ENCODE results near the gene ACSS1.
A peak's percentile ranks its signal among the peaks of the same experiment; 100 is the strongest.

The ACSS1 gene

GRCh38 chr20:25032065-25032477 lies 25.9 kb downstream of the ACSS1 start:
- no peak for TF ChIP-seq GATA1 (IDR thresholded peaks at IDR 0.05; ENCODE audit: low read depth, low read length)
- no peak for TF ChIP-seq POLR2A (IDR thresholded peaks at IDR 0.05; ENCODE audit: low read length)
- DNase-seq: no peak

DNA sequence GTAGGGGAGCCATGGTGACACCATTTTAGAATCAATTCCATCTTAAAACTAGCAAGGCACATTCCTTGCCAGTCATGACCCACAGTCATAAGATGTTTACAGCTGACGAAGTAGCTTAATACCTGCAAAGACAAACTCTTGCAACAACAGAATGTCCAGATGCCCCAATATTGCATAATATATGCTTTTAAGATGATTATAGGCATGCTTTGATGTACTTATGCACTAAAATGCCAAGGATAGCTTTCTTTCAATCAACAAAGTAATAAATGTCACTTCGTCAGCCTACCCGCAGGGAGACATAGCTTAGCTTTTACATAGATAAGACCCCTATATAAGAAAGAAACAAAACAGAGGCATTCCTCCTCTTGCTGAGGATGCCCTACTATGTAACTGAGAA lies 26.7 kb downstream of the ACSS1 start:
- DNase-seq: no peak
- TF ChIP-seq GATA1 (IDR thresholded peaks at IDR 0.05; ENCODE audit: low read depth, low read length) (no peak), POLR2A (IDR thresholded peaks at IDR 0.05; ENCODE audit: low read length) (no peak)

DNA sequence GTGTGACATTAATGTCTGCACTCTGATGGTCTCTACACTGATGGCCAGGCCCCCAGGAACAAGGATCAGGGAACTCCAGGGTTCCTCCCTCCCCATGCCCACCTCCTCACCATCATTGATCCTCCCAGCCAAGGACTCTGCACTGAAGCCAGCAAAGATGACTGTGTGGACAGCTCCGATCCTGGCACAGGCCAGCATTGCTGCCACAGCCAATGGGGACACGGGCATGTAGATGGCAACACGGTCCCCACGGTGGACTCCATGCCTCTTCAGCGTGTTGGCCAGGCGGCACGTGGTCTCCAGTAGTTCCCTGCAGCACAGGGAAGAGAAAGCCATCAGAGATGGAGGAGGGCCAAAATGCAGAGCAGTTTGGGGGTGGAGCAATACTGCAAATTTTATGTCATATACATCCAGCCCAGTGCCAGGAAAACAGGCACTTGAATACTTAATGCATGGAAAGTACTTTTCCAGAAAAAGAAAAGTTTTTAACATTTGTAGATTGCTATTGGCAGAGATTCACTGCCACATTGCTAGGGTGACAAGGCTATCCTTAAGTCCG lies 27.2 kb downstream of the ACSS1 start:
- no peak for DNase-seq
- TF ChIP-seq GATA1 (IDR thresholded peaks at IDR 0.05; ENCODE audit: low read depth, low read length): no peak
- no peak for TF ChIP-seq POLR2A (IDR thresholded peaks at IDR 0.05; ENCODE audit: low read length)

GRCh38 chr20:25030007-25030648 lies 27.8 kb downstream of the ACSS1 start:
- DNase-seq: no peak
- TF ChIP-seq GATA1 (IDR thresholded peaks at IDR 0.05; ENCODE audit: low read depth, low read length) (no peak), POLR2A (IDR thresholded peaks at IDR 0.05; ENCODE audit: low read length) (no peak)

- TF ChIP-seq POLR2A (IDR thresholded peaks at IDR 0.05; ENCODE audit: low read length): no peak
- no peak for TF ChIP-seq GATA1 (IDR thresholded peaks at IDR 0.05; ENCODE audit: low read depth, low read length)
- DNase-seq: no peak
These were observed 31.8 kb downstream of the ACSS1 start for GRCh38 chr20:25025986-25026605.

GRCh38 chr20:25025091-25025861 lies 32.7 kb downstream of the ACSS1 start:
- no peak for DNase-seq
- no peak for TF ChIP-seq POLR2A (IDR thresholded peaks at IDR 0.05; ENCODE audit: low read length)

- TF ChIP-seq POLR2A (IDR thresholded peaks at IDR 0.05; ENCODE audit: low read length) (no peak), GATA1 (IDR thresholded peaks at IDR 0.05; ENCODE audit: low read depth, low read length) (no peak)
- no peak for DNase-seq
These were observed 33.8 kb downstream of the ACSS1 start for GRCh38 chr20:25024171-25024570.

- DNase-seq: peak; percentile 25 to 50
- TF ChIP-seq GATA1 (IDR thresholded peaks at IDR 0.05; ENCODE audit: low read depth, low read length): no peak
- TF ChIP-seq POLR2A (IDR thresholded peaks at IDR 0.05; ENCODE audit: low read length): no peak
These were observed 34.6 kb downstream of the ACSS1 start for GRCh38 chr20:25023356-25023755.

- TF ChIP-seq GATA1 (IDR thresholded peaks at IDR 0.05; ENCODE audit: low read depth, low read length) (no peak), POLR2A (IDR thresholded peaks at IDR 0.05; ENCODE audit: low read length) (no peak)
- peak in 1 of 2 experiments; percentile 18 for DNase-seq
These were observed 35.3 kb downstream of the ACSS1 start for GRCh38 chr20:25022680-25023079.

DNA sequence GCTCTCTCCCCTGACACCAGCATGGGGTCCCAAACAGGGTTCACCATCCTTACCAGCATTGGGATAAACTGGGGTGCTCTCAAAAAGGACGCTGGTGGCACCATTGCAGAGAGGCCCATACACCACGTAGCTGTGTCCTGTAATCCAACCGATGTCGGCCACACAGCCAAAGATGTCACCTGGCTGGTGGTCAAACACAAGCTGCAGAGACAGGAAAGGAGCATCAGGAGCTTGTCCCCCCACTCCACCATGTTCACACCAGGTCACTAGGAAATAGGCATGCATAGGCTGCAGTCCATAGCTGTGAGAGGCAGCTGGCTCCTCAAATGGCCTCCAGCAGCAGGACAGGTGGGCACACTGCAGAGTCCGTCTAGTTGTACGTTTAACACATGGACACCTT lies 36.6 kb downstream of the ACSS1 start:
- no peak for DNase-seq

GRCh38 chr20:25020901-25021301 lies 37.0 kb downstream of the ACSS1 start:
- TF ChIP-seq GATA1 (IDR thresholded peaks at IDR 0.05; ENCODE audit: low read depth, low read length): no peak
- TF ChIP-seq POLR2A (IDR thresholded peaks at IDR 0.05; ENCODE audit: low read length): no peak
- no peak for DNase-seq

More for the DNA sequence above, 36.6 kb downstream of the ACSS1 start:
- TF ChIP-seq POLR2A (IDR thresholded peaks at IDR 0.05; ENCODE audit: low read length) (no peak), GATA1 (IDR thresholded peaks at IDR 0.05; ENCODE audit: low read depth, low read length) (no peak)

GRCh38 chr20:25020345-25020744 lies 37.6 kb downstream of the ACSS1 start:
- no peak for DNase-seq

DNA sequence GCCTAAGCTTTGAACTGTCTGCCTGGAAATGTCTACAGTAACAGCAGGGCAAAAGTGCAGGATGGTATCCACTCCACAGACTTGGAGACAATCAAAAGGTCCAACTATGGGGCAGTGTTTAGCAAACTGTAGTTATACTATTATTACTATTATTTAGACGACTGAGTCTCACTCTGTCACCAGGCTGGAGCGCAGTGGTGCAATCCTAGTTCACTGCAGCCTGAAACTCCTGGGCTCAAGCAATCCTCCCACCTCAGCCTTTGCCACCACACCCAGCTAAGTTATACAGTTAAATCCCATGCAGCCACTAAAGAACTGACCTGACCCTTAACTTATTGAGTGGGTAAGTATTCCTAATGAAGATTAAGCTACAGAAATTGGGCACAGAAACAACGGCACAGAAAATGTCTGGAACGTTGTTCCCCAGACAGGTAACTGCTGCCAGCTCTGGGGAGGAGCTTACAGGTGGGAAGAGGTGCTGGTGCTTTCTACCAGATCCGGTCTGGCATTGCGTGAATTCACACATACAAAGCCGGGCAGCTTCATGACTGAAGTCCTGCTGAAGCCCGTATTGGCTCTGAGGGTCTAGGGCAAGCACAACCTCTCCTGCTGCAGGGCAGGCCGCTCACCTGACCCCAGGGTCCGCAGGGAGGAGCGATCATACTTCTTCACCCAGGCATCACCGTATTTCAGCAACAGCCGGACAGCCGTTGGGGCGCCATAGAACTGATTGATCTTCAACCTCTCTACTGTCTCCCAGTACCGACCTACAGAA lies 38.4 kb downstream of the ACSS1 start:
- TF ChIP-seq POLR2A (IDR thresholded peaks at IDR 0.05; ENCODE audit: low read length): no peak
- TF ChIP-seq GATA1 (IDR thresholded peaks at IDR 0.05; ENCODE audit: low read depth, low read length): no peak
- no peak for DNase-seq

More at GRCh38 chr20:25020345-25020744, 37.6 kb downstream of the ACSS1 start:
- no peak for TF ChIP-seq POLR2A (IDR thresholded peaks at IDR 0.05; ENCODE audit: low read length)
- TF ChIP-seq GATA1 (IDR thresholded peaks at IDR 0.05; ENCODE audit: low read depth, low read length): no peak

Data from erythroblast (primary cell).